Measurements from ENCODE around the gene SFXN2.
A peak's percentile ranks its signal among the peaks of the same experiment; 100 is the strongest.
"Not testable (repeated sequence)": the region's sequence is repeated elsewhere in the genome, so short reads cannot be mapped to it uniquely, and the experiment has no call there.

Gene SFXN2

DNA sequence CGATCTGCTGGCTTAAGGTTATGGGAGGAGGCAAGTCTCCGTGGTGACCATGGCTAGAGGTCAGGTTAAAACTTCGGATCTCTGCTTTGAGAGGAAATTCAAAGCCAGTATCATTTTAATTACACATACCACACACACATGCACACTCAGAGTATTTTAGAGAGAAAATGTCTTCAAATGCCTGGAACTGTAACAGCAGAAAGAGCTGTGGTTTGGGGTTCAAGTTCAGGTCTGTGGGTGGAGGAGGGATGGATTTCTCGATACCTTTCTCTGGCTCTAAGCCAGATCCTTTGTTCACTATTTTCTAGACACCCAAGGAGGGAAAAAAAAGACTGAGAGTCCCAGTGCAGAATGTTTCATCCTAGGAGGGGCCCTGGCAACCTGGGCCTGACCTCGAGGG is 32.7 kb upstream of the SFXN2 start:
- DNase-seq = no peak

DNA sequence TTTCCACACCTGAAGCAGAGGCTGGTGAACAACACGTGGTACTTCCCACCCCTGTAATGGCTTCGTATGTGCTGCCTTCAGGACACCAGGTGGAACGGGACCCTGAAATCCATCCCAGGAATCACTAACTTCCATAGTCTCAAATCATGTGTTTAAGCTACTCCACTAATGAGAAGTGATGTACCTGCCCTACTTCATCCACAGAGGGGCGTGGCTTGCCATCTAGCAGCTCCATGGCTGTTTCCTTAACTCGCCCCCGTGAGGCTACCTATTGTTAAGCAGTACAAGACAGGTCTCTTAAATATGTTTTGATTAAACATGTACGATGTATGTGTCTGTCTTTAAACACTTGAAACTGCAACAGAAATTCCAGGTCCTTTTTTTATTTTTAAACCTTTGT is 32.0 kb upstream of the SFXN2 start:
- DNase-seq = no peak

DNA sequence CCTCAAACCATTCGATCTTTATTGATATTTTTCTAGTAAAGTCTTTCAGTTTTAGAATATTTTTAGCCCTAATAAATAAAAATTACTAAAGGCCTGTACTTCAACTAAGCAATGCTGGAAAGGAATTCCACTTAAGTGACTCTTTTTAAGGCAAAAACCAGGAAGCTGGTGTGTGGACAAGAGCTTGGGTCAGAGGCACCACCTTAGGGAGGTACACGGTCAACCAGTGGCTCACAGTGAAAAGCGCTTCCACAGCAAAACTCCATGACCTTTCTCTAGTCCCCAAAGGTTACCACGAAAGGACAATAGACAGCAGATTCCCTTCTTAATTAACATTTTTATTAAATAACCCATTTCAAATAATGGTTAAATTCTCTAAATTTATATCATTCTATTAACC is 31.5 kb upstream of the SFXN2 start:
- no peak for DNase-seq

DNA sequence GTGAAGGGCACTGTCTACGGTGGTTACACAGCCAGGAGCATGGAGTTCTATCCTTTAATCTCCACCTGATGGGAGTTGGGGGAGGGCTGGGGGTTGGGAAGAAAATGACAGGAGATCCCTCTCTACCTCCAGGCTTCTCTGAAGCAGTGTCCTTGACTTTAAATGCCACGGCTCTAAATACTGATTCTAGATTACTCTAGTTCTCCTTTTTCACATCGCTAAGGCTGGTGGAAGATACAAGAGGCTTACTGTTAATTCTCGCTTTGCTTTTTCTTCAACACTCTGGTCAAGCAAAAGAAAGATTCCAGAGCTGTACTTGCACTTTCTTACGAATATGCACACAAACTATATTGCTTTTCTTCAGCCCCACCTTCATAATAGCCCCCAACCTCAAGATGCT is 30.7 kb upstream of the SFXN2 start:
- DNase-seq = no peak

DNA sequence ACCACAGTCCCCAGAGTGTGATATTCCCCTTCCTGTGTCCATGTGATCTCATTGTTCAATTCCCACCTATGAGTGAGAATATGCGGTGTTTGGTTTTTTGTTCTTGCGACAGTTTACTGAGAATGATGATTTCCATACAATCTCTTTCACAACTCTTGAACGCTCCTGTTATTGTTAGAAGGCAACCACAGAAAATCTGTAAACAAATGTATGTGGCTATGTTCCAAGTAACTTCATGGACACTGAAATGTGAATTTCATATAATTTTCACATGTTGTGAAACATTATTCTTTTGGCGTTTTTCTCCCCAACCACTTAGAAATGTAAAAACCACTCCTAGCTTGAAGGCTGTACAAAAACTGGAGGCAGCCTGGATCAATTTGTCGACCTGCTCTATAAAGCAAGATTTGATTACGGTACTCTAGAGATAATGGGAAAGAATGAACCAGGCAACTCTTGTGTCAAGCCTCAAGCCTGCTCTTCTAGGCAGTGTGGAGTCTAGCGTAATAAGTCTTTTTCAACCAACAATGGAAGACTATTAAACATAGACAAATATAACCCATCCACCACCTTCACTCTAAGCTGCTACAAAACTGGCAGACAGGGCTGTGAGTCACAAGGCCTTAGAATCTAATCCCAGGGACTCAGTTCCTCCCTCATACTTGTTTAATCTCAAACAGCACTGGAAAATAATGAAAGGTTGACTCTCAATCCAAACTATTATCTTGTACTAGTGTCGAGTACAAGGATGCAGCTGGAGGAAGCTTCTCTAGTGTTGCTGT is 23.0 kb upstream of the SFXN2 start:
- no peak for DNase-seq

DNA sequence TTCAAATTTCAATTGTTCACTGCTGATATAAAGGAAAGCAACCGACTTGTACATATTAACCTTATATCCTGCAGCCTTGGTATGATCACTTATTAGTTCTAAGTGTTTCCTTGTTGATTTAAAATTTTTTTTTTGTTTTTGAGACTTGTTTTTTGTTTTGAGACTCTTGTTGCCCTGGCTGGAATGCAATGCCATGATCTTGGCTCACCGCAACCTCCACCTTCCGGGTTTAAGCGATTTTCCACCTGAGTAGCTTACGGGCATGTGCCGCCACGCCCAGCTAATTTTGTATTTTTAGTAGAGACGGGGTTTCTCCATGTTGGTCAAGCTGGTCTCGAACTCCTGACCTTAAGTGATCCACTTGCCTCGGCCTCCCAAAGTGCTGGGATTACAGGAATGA is 19.0 kb upstream of the SFXN2 start:
- DNase-seq = not testable (repeated sequence)

DNA sequence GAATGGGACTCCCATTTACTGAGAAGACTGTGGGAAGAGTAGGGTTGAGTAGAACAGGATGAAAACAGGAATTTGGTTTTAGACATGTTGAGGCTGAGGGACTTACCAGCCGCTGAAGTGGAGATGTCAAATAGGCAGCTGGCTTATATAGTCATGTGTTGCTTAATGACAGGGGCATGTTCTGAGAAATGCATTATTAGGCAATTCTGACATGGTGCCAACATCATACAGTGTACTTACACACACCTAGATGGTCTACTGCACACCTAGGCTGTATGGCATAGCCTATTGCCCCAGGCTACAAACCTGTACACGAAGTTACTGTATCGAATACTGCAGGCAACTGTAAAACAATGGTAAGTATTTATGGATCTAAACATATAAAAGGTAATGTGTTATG is 17.7 kb upstream of the SFXN2 start:
- peak in 1 of 2 donors; percentile 28 for DNase-seq

DNA sequence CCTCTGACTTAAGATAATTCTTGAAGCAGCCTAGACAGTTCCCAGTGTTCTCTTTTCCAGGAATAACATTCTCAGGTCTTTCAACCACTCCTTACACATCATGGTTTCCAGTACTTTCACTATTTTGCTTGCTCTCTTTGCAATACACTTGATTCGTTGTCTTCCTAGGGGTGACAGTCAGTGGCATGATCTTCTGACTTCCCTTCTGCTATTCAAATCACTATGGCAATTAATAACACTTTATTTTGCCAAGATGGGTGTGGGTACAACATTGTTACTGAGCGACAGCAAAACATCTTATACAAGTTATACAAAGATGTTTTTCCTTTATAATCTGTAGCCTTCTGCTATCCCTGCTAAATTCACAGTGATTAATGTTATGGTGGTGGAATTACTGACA is 15.5 kb upstream of the SFXN2 start:
- DNase-seq = no peak

DNA sequence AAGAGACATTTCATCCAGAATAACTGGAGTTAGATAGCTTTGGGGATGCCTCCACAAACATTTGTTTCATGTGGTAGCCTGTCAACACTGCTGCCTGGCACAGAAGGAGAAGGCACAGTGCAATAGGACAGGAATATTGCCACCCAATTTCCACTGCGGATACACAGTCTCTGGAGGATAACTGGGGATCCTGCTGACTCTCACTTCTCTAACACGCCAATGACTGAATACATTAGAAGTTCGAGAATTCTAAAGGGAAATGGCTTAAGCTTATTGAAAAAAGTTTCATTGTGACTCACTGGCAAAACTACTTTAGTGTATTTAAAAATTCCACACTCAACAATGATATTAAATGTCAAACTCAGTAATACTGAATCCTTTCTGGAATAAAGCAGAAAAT is 13.2 kb upstream of the SFXN2 start:
- no peak for DNase-seq

DNA sequence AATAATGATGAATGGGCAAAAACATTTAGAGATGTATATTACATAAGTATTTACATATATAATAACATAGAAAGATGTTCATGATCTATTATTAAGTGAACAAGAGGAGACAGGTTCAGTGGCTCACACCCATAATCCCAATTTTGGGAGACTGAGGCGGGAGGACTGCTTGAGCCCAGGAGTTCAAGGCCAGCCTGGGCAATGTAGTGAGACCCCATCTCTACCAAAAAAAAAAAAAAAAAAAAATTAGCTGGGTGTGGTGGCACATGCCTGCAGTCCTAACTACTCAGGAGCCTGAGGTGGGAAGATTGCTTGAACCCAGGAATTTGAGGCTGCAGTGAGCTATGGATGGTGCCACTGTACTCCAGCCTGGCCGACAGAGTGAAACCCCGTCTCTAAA is 12.6 kb upstream of the SFXN2 start:
- no peak for DNase-seq

DNA sequence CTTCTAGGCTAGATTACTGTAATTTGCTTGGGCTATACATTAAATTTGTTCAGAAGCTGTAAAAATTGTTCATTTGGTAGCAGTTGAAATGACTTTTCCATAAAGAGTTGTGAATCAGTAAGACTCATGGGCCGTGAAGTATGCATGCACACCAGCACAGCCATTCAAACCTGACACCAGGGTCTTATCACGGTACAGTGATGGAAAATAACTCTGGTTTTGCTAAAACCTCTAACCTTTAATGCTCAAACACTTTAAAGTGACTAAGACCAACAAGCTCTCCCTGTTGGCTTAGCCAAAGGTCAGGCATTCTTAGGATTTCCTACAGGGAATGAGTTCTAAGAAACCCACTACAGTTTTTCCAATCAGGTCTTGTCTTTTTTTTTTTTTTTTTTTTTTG is 11.7 kb upstream of the SFXN2 start:
- no peak for DNase-seq

DNA sequence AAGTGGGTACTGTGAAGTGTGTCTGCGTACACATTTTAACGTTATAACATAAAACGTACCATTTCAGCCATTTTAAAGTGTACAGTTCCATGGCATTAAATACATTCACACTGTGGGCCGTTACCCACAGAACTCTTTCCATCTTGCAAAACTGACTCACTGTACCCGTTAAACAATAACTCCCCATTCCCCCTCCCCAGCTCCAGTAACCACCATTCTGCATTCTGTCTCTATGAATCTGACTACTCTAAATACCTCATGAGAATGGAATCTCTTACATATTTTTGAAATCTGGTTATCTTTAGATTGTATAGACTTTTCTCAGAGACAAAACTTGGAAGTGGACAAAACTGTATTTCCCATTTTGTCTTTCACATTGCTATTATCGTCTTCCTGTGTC is 9.5 kb upstream of the SFXN2 start:
- no peak for DNase-seq

DNA sequence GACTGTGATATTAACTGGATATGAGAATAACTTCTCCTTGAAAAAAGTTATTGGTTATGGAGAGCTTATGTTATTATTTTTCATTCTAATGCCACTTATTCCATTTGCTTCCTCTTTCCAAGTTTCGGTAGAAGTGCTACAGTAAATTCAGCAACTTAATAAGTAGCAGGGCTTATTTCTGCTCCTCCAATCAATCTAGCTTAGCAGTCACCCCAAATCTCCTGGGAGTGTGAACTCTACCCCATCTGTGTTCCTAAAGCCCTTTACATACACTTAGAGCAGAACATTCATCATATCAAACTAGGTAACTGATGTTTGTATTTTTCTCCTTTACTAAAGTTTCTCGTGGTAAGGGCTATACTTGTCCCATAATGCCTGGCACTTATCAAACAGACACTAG is 8.9 kb upstream of the SFXN2 start:
- no peak for DNase-seq

DNA sequence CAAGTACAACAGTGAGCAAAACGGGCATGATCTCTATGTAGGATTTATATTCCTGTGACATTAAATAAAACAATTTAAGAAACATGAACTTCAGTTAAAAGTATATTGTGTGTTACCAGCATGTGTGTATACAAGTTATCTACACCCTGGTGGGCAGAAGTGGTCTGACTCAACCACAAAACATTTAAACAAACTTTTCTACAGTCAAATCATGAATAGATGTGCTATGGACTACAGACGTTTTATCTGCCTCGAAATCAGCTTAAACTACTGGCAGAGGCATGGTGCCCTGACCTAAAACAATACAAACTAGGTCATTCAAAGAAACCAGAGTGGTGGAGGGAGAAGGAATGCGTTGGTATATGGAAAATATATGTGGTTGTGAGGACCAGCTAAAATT is 3.8 kb upstream of the SFXN2 start:
- no peak for DNase-seq

DNA sequence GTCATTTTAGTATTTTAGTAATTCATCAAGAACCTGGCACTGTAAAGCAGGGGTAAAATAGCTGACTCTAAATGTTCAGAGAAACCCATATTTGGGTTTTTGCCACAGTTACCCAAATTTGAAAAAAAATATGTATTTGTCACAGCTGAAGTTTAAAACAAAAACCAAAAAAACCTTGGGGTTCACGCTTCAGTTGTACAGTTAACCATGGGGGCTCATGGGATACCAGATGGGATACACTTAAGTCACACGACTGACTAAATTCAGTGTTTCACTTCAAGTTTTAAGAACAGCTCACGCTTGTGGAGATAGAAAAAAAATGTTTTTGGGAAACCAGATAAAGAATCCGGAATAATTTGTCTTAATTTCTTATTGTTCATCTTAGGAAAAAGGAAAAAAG is 2.3 kb upstream of the SFXN2 start:
- no peak for DNase-seq

DNA sequence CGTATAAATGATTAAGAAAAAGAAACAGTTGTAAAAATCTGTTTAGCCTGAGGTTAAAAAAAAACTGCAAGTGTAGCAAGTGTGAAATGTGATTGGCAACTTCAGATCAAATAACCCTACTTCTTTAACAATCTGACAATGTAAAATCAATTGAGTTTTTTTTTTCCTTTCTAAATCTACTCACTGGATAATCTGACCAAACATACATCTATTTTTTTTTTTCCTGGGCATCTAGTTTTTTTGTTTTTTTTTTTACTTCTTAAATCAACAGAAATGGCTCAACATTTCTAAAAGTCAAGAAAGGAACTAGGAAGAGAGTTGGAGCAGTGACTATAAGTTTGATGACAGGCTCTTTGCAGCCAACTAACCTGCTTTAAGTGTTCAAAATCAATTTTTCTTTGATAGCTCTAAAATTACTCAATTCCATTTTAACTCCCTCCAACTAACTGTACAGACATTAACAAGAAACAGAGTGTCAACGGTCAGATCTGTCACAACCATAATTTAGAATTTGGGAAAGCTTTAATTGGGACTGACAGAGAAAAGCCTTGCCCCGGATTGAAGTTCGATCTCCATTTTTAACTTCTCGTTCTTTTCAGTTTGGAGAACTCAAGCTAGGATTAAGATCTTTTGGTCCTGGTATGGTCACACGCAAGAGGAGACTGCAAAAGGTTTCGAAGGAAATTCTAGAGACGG is 1.4 kb upstream of the SFXN2 start:
- DNase-seq = peak in 1 of 2 donors; percentile 12

DNA sequence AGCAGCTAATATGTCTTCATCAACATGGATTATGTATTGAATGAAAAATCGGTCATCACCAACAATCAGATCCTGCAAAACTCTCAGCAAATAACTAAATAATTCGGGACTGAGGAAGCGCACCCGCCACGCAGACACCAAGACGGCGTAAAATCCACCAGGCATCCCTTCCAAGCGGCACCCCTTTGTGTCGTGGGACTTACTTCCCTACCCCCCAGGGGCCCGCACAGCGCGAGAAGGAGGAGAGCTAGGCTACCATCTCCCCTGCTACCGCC is 960 bp upstream of the SFXN2 start:
- DNase-seq = peak; percentile 80 to 85

DNA sequence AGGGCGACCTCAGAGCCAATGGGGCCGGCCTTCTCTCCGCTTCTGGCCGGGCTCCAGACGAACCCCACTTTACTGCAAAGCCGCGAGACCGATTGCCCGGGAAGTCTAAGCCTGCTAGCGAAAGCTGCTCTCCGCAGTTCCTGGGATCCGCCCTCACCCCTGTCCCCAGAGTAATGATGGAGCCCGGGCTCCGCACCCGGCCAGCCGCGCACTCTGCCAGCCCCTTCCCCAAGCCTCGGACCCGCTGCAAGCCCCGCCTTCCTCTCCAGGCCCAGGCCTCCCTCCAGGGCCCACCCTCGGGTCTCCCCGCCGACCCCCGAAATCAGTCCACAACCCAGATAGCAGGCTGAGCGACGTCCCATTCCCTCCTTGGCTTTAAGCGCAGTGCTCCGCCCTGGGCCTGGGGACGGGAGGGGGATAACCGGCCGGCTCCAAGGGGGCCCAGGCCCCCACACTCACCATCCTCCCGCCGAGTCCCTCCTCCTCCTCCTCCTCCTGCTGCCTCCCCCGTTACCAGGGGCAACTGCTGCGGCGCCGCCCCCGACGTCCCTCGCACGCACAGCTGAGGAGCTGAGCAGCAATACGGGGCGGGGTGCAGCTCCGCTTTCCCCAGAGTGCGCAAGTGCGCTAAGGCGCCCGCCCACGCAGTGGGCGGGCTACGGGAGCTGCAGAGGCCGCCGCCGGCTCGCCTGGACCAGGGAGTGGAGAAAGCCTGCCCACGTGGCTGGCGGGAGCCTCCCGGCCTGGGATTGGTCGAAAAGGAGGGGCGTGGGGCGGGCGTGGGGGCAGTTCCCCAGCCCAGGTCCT is 419 bp upstream of the SFXN2 start, which contains the start of gene ARL3:
Gene ARL3, minus strand, starts transcription at position 584 of the 807 bp plus-strand sequence. Its CDS starts 122 bp downstream, at position 462.
- DNase-seq = peak; percentile 99 to 100

DNA sequence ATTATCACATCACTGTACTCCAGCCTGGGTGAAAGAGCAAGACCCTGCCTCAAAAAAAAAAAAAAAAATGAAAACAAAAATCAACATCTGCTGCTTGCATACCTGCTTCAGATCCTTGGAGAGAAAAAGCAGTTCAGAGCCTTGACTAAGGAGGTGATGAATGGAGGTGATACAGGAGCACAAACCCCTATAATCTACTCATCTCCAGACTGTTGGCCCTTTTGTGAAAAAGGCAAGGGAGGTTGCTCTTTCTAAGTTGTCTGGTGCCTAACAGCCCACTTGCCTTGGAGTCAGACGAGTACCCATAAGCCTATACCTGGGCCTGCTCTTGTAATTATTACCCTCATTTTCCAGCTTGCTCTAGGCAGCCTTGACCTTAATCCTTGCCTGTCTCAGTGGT is 1.4 kb downstream of the SFXN2 start:
- DNase-seq = no peak

DNA sequence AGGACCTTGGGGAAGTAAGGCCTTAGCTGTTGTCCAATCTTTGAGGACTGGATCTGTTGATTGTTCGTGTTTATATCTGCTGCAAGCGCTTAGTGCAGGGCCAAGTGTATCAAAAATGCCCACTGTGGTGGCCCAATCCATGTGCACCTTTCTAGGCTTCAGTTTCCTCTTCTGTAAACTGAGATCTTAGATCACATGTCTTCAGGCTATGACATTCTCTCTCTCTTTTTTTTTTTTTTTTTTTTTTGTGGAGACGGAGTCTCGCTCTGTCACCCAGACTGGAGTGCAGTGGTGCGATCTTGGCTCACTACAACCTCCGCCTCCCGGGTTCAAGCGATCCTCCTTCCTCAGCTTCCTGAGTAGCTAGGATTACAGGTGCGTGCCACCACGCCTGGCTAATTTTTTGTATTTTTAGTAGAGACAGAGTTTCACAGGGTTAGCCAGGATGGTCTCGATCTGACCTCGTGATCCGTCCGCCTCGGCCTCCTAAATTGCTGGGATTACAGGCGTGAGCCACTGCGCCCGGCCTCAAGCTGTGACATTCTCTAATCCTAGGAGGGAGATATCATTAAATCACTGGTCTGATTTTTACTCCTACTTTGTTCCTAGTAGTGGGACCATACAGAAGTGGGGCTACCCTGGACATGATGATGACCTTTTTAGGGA is 2.6 kb downstream of the SFXN2 start:
- DNase-seq = not testable (repeated sequence)

DNA sequence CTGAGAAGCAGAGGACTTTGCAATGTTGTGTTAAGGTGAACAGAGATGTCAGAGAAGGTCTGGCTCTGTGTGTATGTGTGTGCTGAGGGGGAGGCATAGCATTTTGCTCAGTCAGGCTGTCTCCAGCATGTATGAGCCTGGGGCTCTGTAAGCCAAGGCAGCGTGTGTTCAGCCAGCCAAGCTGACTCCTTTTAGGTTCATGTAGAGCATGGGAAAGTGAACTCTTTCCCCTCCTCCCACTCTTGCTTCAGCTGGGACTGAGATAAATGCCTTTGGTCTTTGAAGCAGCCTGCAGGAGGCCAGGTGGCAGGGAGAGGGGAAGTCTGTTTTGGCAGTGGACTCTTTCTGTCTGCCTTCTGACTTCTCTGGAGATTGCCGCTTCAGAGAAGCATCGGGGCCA is 3.8 kb downstream of the SFXN2 start:
- no peak for DNase-seq

DNA sequence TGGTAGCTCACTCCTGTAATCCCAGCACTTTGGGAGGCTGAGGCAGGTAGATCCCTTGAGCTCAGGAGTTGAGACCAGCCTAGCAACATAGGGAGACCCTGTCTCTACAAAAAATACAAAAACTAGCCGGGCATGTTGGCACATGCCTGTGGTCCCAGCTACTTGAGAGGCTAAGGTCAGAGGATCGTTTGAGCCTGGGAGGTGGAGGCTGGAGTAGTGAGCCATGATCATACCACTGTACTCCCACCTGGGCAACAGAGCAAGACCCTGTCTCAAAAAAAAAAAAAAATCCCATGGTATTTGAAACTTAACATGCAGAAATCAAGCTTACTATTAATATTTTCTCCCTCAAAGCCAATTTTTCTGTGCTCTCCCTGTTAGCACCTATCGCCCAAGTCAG is 5.9 kb downstream of the SFXN2 start:
- DNase-seq = no peak

DNA sequence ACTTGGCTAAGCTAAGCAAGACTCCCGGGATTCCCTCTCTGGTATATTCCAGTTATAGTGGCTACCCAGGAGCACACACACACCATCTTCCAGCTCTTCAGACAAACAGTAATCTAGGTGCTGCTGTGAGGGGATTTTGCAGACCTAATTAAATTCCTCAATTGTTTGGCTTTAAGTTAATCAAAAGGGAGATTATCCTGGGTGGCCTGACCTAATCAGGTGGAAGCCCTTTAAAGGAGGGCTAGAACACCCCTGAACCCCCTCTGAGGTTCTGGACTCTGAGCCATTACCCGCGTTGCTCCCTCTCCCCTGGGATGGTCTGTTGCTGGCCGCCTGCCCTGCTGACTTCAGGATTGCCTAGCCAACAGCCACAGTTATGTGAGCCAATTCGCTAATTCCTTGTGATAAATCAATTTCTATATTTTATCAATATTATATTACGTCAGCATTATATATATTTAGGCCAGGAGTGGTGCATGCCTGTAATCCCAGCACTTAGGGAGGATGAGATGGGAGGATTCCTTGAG is 6.4 kb downstream of the SFXN2 start:
- no peak for DNase-seq

All from inflammatory macrophage (primary cell).